GM18505 (cell line): ENCODE data around the gene MAGI2.

Source experiments
- ATAC-seq: cut with Tn5 transposase; IDR thresholded peaks from one replicate; pipeline ENCODE4 v1.9.1; 2021; ENCODE audit not compliant: unreplicated experiment
- POLR2A ChIP-seq: IDR thresholded peaks from 4 replicates; pipeline ENCODE4 v1.6.1; 2011; ENCODE audit warnings: borderline replicate concordance; ENCODE audit not compliant: insufficient read depth, insufficient read length; ENCODE audit errors: extremely low read depth

Gene MAGI2

GRCh38 chr7:78563191-78563590 is 890.3 kb downstream of the MAGI2 start:
- no peak for ATAC-seq
- TF ChIP-seq POLR2A, result no peak

- no peak for ATAC-seq
- TF ChIP-seq POLR2A, result no peak
Observed at GRCh38 chr7:78562191-78562590, 891.3 kb downstream of the MAGI2 start.

- no peak for TF ChIP-seq POLR2A
- ATAC-seq, result no peak
Observed at GRCh38 chr7:78558566-78558965, 894.9 kb downstream of the MAGI2 start.

GRCh38 chr7:78543976-78544375 is 909.5 kb downstream of the MAGI2 start:
- TF ChIP-seq POLR2A, result no peak
- no peak for ATAC-seq

GRCh38 chr7:78542981-78543380 is 910.5 kb downstream of the MAGI2 start:
- ATAC-seq, result no peak
- no peak for TF ChIP-seq POLR2A

- TF ChIP-seq POLR2A, result no peak
Observed at GRCh38 chr7:78542541-78542940, 910.9 kb downstream of the MAGI2 start.

GRCh38 chr7:78539825-78540224 is 913.6 kb downstream of the MAGI2 start:
- TF ChIP-seq POLR2A, result no peak
- ATAC-seq, result no peak

More at GRCh38 chr7:78542541-78542940, 910.9 kb downstream of the MAGI2 start:
- no peak for ATAC-seq

- TF ChIP-seq POLR2A, result no peak
- ATAC-seq, result no peak
Observed at GRCh38 chr7:78535655-78536054, 917.8 kb downstream of the MAGI2 start.

- TF ChIP-seq POLR2A, result no peak
Observed at GRCh38 chr7:78530351-78530750, 923.1 kb downstream of the MAGI2 start.

GRCh38 chr7:78529392-78529791 is 924.1 kb downstream of the MAGI2 start:
- no peak for ATAC-seq
- TF ChIP-seq POLR2A, result no peak

More at GRCh38 chr7:78530351-78530750, 923.1 kb downstream of the MAGI2 start:
- no peak for ATAC-seq

GRCh38 chr7:78528964-78529363 is 924.5 kb downstream of the MAGI2 start:
- no peak for TF ChIP-seq POLR2A
- ATAC-seq, result no peak

- no peak for TF ChIP-seq POLR2A
- no peak for ATAC-seq
Observed at GRCh38 chr7:78523930-78524329, 929.5 kb downstream of the MAGI2 start.

GRCh38 chr7:78521961-78522360 is 931.5 kb downstream of the MAGI2 start:
- TF ChIP-seq POLR2A, result no peak
- ATAC-seq, result no peak

- no peak for ATAC-seq
- no peak for TF ChIP-seq POLR2A
Observed at GRCh38 chr7:78516450-78516849, 937.0 kb downstream of the MAGI2 start.

- no peak for TF ChIP-seq POLR2A
- no peak for ATAC-seq
Observed at GRCh38 chr7:78514634-78515033, 938.8 kb downstream of the MAGI2 start.
